SHP77 treated with DMSO at 0.1 percent for 48 hours (cell line): ENCODE results near the gene IGFBP2.

Experiments used
- DNase-seq: peaks from one replicate; lab custom pipeline; 2025; lab: John Stamatoyannopoulos, UW

Gene IGFBP2

DNA sequence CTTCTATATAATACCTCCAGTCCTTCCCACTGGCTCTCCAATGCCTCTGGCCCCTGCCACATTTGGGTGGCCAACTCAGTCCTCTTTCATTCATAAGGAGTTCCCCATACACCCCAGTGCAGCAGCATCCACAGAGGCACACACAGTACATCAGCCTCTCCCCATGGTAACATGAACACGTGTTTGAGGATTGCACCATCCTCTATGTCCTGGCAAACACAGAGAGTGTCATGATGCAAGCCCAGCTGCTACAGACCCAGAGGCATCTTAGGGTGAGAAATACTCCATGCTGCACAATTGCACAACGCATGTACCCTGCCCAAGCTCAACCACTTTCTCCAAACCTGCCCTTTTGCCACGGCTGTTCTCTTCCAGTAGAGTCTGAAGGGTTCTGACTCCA is 50.6 kb downstream of the IGFBP2 start:
- no peak for DNase-seq

- DNase-seq, result no peak
Measured at GRCh38 chr2:216685327-216685875, 52.2 kb downstream of the IGFBP2 start.

- DNase-seq, result no peak
Measured at GRCh38 chr2:216687111-216687510, 53.9 kb downstream of the IGFBP2 start.

- DNase-seq, result no peak
Measured at GRCh38 chr2:216687646-216688045, 54.4 kb downstream of the IGFBP2 start.

- DNase-seq, result no peak
Measured at GRCh38 chr2:216688731-216689340, 55.6 kb downstream of the IGFBP2 start.

DNA sequence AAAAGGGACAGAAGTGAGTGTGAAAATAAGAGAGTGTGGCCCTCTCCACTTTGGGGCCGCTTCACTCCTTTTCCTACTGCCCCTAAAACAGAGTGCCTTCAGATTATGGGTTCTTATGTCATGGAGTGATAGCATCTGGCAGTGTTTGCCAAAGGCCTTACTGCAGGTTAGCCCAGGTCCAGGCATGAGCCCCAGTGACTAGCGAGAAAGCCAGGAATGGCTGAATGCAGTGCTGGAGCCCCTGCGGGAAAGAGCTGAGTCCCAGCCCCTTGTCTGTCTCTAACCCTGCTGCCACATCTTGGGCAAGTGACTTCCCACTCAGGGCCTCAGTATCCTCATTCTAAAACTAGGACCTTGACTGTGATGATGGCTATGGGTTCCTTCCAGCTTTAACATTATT is 56.2 kb downstream of the IGFBP2 start:
- DNase-seq, result no peak

- no peak for DNase-seq
Measured at GRCh38 chr2:216690456-216690852, 57.2 kb downstream of the IGFBP2 start.

DNA sequence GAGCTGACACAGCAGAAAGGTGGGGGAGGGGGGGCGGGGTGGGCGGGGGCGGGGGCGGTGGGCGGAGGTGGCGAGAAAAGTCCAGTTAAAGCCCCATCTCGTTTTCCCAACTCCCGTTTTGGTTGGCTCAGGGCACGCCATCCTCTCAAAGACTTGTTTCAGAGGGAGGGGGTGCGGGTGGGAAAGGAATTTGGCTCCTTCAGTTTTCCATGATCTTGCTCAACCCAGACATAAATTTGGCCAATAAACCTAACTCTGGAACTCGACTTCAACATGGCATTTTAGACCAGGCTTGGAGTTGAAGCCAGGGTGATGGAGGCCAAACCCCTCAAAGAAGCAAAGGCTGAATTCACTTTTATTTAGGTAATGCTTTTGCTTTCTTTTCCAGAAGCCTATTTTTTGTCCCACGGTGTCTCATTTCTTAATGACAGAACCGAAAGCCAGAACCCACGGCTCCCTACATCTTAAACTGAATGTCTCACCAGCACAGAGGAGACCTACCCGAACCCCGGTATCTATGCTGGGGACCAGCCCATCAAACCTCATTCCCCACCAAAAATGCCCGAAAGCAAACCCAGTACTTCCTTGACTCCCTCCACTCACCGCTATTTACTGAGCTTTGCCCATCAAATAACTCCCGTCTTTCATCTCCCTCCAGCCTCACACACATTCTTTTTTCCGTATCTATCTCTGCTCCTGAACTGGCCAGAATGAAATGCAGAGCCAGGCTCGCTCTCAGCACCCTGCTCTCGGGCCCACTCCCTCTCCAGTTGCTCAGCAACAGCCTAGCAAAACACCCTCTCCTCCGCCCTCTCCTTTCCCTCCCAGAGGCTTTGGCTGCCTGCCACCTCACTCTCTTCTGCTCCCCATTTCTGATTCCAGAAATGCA is 57.9 kb downstream of the IGFBP2 start:
- peak; percentile 40 for DNase-seq

GRCh38 chr2:216692636-216693413 is 59.6 kb downstream of the IGFBP2 start:
- DNase-seq, result peak; percentile 74

GRCh38 chr2:216693414-216694080 is 60.3 kb downstream of the IGFBP2 start:
- DNase-seq, result no peak

DNA sequence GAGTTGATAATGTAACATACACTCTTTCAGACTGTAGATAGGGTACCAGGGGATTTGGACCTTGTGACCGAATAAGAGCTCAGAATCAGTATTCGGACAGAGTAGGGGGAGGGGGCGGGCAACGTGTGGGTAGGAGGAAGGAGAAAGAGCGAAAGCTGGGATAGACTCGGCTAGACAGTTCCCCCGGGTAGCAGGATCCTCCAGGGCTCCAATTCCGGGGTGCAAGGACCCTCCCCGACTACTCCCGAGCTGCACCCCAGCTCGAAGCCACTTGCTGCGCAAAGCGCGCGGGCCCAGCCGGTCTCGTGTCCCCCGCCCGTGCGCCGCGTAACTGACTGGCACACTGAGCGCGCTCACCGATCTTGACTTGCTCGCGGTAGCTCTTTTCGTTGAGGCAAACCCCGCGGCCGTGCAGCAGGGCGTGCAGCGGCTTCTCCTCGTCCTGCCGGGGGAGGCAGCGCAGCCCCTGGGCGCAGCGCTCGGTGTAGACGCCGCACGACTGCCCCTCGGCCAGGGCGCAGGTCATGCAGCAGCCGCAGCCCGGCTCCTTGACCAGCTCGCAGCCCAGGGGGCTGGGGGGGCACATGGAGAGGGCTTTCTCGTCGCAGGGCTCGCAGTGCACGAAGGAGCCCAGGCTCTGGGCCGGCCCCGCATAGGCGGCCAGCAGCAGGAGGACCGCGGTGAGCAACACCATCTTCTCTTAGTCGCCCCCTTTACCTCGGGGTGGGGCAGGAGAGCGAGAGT is 61.0 kb downstream of the IGFBP2 start:
- DNase-seq, result peak; percentile 32

DNA sequence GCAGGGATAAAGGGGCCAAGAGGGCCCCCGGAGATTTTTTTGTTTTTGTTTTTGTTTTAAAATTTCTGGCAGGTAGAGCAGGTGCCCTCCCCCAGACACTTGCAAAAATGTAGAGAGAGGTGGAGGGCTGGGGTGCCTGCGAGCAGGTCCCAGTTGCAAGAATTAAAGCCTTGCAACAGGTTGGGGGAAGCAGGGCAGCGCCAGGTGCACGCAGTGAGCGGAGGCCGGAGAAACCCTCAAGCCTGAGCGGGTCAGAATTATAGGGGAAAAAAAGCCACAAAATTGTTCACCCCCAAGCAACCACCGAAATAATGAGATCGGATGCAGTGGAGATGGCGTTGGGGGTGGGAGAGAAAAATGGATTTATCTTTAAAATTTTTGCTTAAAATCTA is 61.6 kb downstream of the IGFBP2 start:
- no peak for DNase-seq

GRCh38 chr2:216695401-216695821 is 62.2 kb downstream of the IGFBP2 start, which contains the start of gene IGFBP5:
IGFBP5 (minus strand) TSS chr2:216695549; CDS start chr2:216694775, 774 bp downstream.
- peak; percentile 87 for DNase-seq

GRCh38 chr2:216696321-216696720 is 63.1 kb downstream of the IGFBP2 start:
- DNase-seq, result no peak

DNA sequence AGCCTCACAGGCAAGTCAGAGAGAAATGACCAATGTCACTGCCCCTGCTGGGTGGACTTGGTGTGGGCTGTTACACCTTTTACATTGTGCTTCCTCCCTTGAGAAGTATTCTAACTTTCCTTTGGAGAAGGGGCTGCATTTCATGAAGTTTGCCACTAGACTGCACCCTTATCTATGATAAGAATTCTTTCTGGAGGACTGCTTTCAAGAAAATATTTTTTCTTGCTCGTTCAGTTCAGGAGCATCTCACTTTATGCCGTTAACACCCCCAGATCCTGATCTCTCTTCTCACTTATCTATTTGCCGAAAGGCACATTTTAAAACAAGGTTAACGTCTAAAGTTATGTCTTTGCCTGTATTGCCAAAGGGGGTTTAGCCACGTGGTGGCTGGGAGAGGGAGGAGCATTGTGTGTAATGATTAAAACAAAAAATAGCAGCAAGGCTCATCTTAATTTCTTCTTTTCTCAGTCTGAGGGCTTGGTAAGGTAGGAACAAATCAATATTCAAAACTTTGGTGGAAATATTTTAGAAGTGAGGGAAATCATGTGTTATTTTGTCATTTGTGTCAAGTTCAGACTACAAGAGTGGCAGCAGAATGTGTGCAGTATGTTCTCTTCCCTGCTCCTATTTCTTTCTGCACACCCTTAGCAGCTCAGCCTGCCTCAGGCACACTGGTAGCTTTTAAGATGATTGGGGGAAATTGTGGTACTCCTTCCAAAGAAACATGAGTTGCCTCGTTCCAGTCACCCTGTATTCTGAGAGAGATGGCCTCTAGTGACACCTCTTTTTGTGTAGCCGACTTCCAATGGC is 63.7 kb downstream of the IGFBP2 start:
- DNase-seq, result no peak

DNA sequence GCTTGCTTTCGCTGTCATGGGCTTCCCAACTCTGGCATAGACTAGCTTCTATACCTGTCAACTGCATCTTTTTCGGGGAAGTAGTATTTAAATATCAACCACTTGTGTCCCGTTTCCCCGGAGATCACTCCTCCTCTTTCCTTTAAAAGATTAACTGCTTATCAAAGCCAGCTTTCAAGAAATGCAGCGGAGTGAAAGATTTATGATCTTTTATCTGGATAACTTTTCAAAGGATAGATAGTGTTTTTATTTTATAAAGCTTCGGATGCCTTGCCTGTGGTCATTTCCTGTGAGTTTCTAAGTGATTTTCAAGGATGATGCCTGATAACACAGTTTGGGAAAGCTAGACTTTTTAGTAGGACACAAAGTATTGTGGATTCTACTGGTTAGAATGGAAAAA is 65.1 kb downstream of the IGFBP2 start:
- DNase-seq, result no peak

DNA sequence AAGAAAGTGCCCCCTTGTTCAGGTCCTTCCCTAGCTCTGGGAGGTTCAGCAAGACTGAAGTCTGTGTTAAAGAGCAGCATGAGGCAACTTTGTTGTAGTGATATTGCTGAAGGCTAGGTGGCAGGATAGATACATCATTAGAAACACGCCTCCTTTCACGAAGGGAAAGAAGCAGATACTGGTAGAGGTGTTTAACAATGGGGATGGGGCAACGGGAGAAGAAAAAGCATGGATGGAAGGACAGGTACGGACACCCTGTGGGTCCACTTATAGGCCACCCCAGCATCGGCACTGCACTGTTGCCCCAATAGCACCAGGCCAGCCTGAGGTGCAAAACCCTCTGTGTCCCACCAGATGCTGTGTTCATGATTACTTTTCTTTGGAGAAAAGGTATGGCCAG is 65.7 kb downstream of the IGFBP2 start:
- DNase-seq, result peak; percentile 85

GRCh38 chr2:216700088-216700567 is 66.9 kb downstream of the IGFBP2 start:
- DNase-seq, result peak; percentile 61

GRCh38 chr2:216700781-216701180 is 67.6 kb downstream of the IGFBP2 start:
- peak; percentile 45 for DNase-seq

DNA sequence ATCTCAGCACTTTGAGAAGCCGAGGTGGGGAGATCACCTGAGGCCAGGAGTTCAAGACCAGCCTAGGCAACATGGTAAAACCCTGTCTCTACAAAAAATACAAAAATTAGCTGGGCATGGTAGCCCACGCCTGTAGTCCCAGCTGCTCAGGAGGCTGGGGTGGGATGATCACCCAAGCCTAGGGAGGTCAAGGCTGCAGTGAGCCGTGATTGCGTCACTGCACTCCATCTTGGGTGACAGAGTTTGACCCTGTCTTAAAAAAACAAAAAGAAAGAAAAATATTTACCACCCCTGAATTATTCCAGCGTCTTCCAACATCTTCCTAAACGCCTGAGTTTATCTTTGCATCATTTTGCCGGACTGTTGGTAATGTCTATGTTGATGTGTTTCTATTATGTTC is 68.3 kb downstream of the IGFBP2 start:
- DNase-seq, result no peak
